ENCODE results near the gene COX17.

COX17 gene

DNA sequence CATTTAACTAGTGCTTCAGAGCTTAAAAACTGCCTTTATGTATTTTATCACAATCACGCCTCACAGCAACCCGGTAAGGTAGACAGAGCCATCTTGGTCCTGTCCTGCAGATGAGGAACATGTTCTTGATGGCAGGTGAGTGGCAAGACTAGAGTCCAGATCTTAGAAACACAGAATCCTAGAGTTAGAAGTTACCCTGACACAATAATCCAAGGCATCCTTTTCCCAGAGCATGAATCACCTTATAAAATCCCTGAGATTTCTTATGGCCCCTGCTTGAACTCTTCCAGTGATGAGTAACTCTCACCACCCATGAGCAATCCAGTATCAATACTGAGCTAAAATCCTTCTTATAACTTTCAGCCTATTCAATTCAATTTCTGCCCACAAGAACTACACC, 33.7 kb downstream of the COX17 start:
- DNase-seq = no peak

DNA sequence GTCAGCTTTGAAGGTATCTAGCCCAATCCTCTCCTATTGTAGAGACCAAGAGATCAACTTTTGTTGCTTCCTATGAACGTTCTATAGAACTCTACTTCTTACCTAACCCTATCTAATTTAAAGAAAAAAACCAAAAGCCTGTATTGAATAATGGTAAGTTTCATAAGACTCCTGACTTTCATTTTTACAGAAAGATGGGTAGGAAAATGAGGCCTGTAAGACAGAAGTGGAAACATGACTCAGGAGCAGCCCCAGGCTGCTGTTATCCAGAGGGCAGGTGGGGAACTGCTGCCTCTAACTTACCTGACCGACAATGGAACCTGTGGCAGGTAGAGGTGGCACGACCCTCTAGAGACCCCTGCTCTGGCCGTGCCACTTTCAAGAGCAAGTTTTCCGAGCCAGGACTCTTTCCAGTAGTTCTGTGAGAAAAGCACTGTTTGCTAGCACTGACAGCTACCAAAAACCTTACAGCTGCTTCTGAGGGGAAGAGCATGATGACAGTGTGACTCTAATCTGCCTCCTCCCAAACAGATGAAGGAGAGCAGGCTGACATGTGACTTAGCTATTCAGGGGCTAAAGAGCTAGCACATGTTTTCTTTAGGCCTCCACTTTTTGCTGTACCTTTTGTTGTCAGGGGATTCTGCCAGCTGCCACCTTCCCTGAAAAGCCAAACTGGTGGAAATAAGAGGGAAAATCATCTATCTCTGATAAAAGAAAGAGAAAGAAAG, 34.3 kb downstream of the COX17 start:
- no peak for DNase-seq

- DNase-seq = no peak
Measured at GRCh38 chr3:119641416-119641815, 35.8 kb downstream of the COX17 start.

- no peak for DNase-seq
Measured at GRCh38 chr3:119639494-119640350, 37.5 kb downstream of the COX17 start.

DNA sequence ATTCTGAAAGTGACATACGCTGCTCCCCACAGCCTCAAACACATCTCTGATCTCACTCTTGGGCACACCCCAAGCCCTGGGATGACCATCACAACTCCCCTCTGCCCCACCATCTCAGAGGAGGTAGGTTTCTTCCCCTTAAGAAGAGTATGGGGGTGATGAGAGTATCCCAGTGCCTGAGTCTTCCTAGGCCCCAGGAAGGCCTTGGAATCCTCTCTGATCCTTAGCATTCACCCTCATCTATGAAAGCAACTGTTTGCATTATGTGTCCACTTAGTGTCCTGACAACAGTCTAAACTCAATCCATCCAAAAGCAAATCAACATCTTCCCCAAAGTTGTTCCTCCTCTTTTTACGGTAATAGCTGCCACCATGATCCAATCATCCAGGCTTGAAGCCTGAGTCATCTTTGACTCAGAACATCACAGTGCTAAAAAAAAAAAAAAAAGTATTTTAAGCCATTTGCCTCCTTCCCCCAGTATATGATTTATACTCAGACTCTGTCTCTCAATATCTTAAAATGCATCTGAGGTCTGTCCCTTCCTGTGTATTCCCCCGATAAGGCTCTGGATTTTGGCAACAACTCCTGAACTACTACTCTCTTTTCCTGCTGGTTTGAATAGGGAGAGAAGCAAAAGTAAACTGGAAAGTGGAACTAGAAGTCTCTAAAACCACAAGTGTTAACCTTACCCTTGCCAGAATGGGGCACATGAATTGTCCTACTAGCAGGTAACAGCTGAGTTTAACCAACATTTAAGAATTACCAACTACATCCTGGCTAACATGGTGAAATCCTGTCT, 39.3 kb downstream of the COX17 start:
- no peak for DNase-seq

DNA sequence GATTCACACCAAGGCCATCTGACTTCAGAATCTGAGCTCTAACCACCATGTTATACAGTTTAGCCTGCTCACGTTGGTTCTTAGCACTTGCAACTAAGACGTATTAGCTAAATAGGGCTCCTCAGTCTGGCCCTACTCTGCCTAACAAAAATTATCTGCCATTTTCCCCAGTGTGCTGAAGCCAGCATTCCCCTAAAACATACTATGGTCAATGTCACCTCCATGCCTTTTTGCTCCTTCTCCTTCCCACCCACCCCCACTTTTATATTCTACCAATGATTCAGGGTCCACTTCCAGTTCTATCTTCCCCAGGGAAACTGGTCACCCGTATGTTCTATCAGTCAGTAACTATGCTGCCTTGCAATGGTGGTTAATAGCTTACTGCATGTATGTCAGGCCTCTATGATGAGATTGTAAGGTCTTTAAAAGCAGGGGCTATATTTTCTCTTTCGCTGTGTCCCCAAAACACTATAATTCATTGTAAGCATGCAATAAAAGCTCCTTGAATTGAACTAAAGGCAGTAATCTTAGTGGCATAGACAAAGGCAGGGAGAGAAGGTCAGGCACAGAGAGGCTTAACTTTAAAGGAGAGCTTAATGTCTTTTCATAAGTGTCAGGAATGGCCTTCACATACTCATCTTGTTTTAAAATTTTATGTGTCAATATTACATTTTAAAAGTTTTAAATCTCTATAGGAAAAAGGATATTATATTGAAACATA, 40.2 kb downstream of the COX17 start:
- DNase-seq = no peak

GRCh38 chr3:119636249-119636648, 41.0 kb downstream of the COX17 start:
- DNase-seq = no peak

DNA sequence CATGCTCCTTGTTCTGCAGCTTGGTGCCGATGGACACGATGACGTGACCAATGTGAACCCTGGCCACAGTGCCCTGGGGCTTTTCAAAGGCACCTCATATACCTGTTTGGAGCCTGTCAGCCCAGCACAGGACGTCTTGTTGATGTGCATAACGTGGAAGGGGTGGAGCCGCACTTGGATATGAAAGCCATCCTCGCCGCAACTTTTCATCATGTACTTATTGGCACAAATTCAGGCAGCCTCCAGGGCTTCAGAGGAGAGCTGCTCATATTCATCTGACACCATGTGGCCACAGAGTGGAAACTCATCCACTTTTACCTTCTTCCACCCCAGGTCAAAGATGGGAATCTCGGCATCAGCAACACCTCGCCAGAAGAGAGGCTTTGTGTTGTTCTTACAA, 41.5 kb downstream of the COX17 start:
- DNase-seq = no peak

- DNase-seq = no peak
Measured at GRCh38 chr3:119632829-119633228, 44.4 kb downstream of the COX17 start.

DNA sequence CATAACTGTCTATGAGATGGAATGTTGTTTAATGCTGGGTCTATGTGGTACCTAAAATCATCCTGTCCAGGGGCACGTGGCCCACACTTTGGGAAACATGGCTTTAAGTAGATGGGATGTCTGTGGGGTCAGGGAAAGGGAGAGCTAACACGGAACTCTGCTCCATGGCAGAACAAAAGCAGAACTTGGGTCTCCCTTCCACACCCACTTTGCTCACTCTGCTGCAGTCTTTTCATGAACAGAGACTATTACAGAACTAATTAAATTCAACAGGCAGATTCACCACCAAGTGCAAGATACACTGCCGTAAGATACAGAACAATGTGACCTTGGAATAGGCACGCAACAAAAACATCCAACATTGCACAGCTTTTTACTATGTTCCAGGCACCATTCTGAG, 45.0 kb downstream of the COX17 start:
- DNase-seq = no peak

DNA sequence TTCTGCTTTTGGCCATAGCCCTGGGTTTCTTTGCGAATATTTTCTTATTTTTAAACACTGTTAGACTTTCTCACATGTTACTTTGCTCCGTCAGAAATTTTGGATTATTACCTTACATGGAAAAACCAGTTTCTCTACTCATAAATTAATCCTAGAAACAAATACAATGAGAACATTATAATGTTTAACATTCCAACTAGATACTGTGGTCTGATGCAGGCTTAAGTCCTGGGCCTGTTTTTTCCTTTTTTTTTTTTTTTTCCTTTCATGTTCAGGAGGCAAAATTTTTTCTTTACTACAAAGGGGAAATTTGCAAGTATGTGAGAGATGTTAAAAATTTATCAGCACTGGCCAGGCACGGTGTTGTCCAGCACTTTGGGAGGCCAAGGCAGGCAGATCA, 45.7 kb downstream of the COX17 start:
- no peak for DNase-seq

DNA sequence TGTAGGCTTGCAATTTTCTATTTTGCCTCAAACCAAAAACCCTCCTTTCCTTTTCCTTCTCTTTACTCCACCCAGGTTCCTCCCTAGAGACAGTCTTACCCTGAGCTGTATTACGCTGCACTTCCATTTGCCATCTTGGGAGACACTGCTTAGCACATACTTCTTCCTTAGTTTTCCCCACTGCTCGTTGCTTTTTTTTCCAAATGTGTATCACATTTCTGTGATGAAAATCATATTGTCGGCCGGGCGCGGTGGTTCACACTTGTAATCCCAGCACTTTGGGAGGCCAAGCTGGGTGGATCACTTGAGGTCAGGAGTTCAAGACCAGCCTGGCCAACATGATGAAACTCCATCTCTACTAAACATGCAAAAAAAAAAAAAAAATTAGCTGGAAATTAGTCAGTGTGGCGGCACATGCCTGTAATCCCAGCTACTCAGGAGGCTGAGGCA, 46.3 kb downstream of the COX17 start:
- DNase-seq = no peak

DNA sequence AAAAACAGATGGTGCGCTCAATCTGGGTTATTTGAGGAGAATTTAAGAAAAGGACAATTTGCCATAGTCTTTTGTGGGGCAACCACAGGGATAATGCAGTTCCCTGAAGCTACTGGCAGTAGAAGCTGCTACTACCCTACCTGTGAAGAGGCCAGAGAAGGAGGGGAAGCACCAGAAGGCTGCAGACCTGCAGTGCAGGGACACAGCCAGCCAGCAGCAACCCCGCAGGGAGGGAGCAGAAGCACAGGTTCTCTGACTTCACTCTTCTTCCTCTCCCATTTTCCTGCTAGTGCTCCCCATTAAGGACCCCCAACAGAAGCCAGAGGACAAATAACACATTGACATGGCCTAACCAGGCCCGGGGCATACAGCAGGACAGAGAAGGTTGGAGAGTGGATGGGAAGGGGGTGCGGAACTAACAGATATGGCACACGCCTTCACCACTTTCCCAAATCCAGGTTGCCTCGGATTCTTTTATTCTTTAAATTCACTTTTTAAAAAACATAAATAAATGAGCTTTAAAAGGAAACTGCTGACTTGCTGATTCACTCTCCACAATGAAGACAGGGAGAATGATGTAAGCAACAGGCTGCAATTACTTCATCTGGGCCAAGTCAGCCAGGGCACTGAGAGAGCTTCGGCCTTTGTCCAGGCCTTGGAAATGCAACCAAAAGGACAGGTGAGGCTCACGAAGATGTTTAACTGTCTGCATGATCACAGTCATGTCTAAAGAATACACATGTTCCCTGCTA, 46.9 kb downstream of the COX17 start:
- no peak for DNase-seq

GRCh38 chr3:119628816-119629445, 48.3 kb downstream of the COX17 start:
- DNase-seq = no peak

DNA sequence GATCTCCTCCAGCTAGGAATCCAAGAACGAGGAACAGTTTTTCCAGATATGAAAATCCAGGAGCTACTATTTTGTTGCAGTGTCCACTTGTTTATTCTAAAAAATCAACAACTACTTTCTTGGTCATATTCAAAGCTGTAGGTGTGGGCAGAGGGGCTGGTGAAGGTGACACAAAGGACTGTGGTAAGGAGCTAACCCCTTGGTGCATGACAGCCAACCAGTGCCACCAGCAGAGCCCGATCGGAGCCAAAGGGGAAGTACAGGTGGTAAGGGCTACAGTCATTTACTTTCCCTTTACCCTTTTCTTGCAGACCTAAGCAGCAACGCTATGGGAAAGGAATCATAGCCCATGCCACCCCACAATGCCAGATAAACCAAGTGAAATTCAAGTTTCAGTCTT, 48.8 kb downstream of the COX17 start:
- DNase-seq = no peak

- DNase-seq = no peak
Measured at GRCh38 chr3:119627461-119627860, 49.7 kb downstream of the COX17 start.

GRCh38 chr3:119626196-119626595, 51.0 kb downstream of the COX17 start:
- no peak for DNase-seq

DNA sequence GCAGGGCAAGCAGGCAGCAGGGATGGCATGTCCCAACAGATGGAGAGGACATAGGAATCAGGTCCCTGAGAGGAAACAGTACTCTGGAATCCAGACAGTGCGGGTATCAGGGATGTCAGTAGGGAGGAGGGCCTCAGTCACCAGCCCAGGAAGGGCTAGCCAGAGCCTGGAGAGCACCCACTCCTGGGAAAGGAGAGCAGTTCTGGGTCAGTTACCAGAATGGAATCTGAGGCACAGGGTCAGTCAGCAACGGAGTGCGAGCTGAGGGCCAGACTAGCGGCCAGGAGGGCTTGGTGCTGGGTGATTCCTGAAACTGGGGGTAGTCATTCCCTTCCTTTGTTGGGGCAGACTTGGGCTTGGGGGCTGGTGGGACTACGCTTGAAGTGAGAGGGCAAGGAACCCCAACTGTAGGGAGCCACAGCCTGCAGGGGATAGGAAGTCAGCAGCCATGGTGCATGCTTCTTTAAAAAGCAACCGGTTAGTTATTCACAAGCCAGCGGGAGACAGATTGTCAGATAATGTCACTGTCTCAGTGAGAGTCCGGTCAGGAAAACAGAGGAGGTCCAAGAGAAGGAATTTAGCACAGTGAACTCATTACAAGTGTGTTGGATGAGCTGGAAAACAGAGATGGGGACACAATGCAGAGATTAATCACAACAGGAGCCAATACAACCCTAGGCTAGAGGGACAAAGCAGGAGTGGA, 51.6 kb downstream of the COX17 start:
- no peak for DNase-seq

DNA sequence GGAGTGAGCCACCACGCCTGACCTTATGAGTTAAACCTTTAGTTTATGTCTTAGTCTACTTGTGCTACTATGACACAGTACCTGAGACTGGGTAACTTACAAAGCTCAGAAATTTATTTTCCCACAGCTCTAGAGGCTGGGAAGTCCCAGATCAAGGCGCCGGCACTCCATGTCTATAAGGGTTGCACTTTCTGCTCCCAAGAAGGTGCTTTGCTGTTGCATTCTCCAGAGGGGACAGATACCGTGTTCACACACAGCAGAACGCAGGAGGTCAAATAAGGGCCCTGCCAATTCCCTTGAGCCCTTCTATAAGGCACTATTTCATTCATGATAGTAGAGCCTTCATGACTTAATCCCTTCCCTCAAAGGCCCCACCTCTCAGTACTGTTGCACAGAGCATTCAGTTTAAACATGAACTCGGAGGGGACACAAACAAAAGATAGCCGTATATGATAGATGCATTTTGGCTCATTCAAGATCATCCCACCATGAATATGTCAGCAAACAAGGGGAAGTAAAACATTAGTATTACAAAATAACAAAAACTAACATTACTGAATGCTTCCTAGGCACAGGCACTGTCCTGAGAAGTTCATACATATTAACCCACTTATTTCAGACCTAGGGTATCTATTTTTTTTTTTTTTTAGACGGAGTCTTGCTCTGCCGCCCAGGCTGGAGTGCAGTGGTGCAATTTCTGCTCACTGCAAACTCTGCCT, 53.0 kb downstream of the COX17 start:
- DNase-seq = no peak

- no peak for DNase-seq
Measured at GRCh38 chr3:119620899-119621298, 56.3 kb downstream of the COX17 start.

Data from NCI-H510A (cell line).